ENCODE measurements around the gene SLC39A9. TPM values are rescaled to one million over a fixed set of nuclear protein-coding genes. Genes with fewer than 3 reads are reported as not detected.

SLC39A9 gene
- total RNA-seq, 1 experiment from 2014 or later, result 80.2 TPM

DNA sequence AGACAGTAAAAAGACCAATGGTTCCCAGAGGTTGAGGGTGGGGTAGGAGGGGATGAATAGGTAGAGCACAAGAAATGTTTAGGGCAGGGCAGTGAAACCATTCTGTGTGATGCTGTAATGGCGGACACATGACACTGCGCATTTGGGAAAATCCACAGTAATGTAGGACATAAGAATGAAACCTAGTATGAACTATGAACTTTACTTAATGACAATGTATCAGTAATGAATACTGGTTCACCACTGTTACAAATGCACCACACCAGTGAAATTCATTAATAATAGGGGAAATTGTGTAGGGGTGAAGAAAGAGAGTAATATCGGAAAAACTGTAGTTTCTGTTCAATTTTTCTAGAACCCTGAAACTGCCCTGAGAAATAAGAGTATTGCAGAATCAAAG is 6.0 kb upstream of the SLC39A9 start:
- TF ChIP-seq ZNF274 (IDR thresholded peaks at IDR 0.05; ENCODE audit: low read depth, low read length), result no peak
- TF ChIP-seq SIN3A (IDR thresholded peaks at IDR 0.05; ENCODE audit: low read depth), result no peak
- TF ChIP-seq SRF (IDR thresholded peaks at IDR 0.05; ENCODE audit: low read depth), result no peak
- TF ChIP-seq EZH2phosphoT487 (IDR thresholded peaks at IDR 0.05; ENCODE audit: borderline replicate concordance), result no peak
- TF ChIP-seq JUND (IDR thresholded peaks at IDR 0.05), result no peak
- TF ChIP-seq ATF3 (IDR thresholded peaks at IDR 0.05), result no peak
- TF ChIP-seq REST (IDR thresholded peaks at IDR 0.05; ENCODE audit: low read depth), result no peak
- TF ChIP-seq SP1 (IDR thresholded peaks at IDR 0.05; ENCODE audit: low read depth), result no peak
- TF ChIP-seq ZFX (IDR thresholded peaks at IDR 0.05), result no peak
- no peak for TF ChIP-seq ZBTB33 (IDR thresholded peaks at IDR 0.05; ENCODE audit: extremely low read depth, insufficient replicate concordance, low read length)
- ATAC-seq (no peak), DNase-seq (ENCODE audit: low read depth, low spot score) (no peak)
- no peak overlapping the region for H3K9ac ChIP-seq (ENCODE audit: low read length)
- H3K4me3 ChIP-seq (replicated peaks in 1 of 2; ENCODE audit: low read depth in 1 of 2, low read length in 2 of 2), result no peak overlapping the region
- no peak overlapping the region for H3K27ac ChIP-seq (ENCODE audit: low read depth, low read length)
- H3K4me2 ChIP-seq (ENCODE audit: low read length), result no peak overlapping the region
- no TSS peak for BruUV-seq (replicated peaks)
- no peaks in the 10 kb centered on the region for H3K9me3 ChIP-seq (ENCODE audit: control insufficient read depth in 1 of 2, insufficient read depth in 1 of 2, low read depth in 1 of 2, low read length in 2 of 2)
- ChIA-PET POLR2A (no interaction called here), CTCF (no interaction called here), RAD21 (ENCODE audit: low non-redundant PET in 1 of 2, low total read pairs in 2 of 2, uncharacterized antibody in 2 of 2, unreplicated experiment in 2 of 2) (no interaction called here)
- H3K27me3 ChIP-seq (ENCODE audit: insufficient read depth, low read length), result no peaks in the 10 kb centered on the region
- intact Hi-C loops (cut with micrococcal nuclease), result no loop called here
- H3K9me2 ChIP-seq (ENCODE audit: insufficient read depth), result no peaks in the 10 kb centered on the region
- H3K79me2 ChIP-seq (ENCODE audit: insufficient read depth, low read length), result peaks cover 100% of the 10 kb centered on the region
- H3K36me3 ChIP-seq (ENCODE audit: control insufficient read depth in 1 of 2, insufficient read depth in 2 of 2, low read length in 2 of 2), result peaks cover 61 to 71% of the 10 kb centered on the region in 2 experiments
- no peak overlapping the region for H2AFZ ChIP-seq (ENCODE audit: low read depth, low read length, poor library complexity, severe bottlenecking)
- peaks cover 31% of the 10 kb centered on the region; the same call in 1 of the 2 replicates for H4K20me1 ChIP-seq (ENCODE audit: insufficient read depth)
- H3K4me1 ChIP-seq (ENCODE audit: control insufficient read depth in 1 of 2, insufficient read depth in 2 of 2, low read length in 2 of 2), result peaks cover 3 to 9% of the 10 kb centered on the region in 2 experiments; a peak in 3 of 4 replicates
